Dedifferentiated amniotic fluid mesenchymal stem cell (primary cell): Measurements from ENCODE around the gene TGIF2LX.
"Not testable (repeated sequence)": the region's sequence is repeated elsewhere in the genome, so short reads cannot be mapped to it uniquely, and the experiment has no call there.

Experiments used
- DNase-seq: peaks from one replicate; pipeline ENCODE4 v3.0.0-alpha.2; 2016; ENCODE audit errors: extremely low spot score

TGIF2LX gene

DNA sequence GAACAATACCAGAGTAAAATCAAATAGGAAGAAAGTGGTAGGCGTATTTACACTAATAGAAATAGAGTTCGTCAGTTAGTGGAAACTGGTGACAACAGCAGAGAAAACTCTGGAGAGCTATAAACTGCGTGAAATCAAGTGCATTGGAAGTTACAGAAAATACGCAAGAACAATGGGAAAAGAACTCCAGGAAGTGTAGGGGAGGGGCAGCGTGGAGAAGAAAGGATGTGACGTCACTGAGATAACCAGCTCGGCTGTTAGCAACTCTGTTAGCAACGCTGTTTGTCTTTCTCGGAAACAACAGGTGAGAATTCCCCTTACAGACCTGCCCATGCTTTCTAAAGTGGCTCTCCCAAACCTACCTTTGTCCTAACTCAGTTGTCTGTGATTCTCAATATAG is at the start of gene TGIF2LX:
Gene TGIF2LX (plus strand): TSS at position 244 of the 400 bp plus-strand sequence. CDS start 178 bp downstream, outside the sequence.
- DNase-seq = not testable (repeated sequence)

DNA sequence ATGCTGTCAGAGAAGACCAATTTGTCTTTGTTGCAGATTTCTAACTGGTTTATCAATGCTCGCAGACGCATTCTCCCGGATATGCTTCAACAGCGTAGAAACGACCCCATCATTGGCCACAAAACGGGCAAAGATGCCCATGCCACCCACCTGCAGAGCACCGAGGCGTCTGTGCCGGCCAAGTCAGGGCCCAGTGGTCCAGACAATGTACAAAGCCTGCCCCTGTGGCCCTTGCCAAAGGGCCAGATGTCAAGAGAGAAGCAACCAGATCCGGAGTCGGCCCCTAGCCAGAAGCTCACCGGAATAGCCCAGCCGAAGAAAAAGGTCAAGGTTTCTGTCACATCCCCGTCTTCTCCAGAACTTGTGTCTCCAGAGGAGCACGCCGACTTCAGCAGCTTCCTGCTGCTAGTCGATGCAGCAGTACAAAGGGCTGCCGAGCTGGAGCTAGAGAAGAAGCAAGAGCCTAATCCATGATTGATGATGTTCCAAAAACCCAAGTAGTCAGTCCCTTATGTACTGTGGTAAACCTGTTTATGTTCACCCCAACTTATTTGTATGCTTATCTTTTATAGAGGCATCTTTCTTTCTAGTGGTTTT is 728 bp downstream of the TGIF2LX start:
- not testable (repeated sequence) for DNase-seq

DNA sequence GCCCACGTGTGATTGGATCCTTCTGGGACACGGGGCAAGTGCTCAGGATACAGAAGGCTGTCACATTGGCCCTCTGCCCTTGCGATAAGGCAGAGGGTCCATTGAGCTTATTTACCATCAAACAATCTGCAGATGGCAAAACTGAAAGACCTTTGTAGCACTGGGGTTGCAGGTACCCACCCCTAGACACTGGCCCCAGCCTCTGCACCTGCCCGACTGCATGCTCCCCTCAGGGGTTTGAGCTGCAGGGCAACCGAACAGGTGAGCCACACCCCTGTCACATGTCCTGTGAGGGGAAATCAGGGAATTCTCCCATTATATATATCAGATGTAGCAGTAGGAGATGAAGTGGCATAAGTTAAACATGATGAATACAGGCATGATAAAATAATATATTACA is 21.4 kb downstream of the TGIF2LX start:
- not testable (repeated sequence) for DNase-seq

DNA sequence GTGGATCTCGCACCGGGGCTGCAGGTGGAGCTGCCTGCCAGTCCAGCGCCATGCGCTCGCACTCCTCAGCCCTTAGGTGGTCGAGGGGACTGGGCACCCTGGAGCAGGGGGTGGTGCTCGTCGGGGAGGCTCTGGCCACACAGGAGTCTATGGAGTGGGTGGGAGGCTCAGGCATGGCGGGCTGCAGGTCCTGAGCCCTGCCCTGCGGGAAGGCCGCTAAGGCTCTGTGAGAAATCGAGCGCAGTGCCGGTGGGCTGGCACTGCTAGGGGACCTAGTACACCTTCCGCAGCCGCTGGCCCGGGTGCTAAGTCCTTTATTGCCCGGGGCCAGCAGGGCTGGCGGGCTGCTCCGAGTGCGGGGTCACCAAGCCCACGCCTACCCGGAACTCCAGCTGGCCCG is 43.9 kb downstream of the TGIF2LX start:
- not testable (repeated sequence) for DNase-seq
